Thoracic aorta (tissue), 2 donors: Measurements from ENCODE around the gene CSF3. TPM values are rescaled to one million over a fixed set of nuclear protein-coding genes. Genes with fewer than 3 reads are reported as not detected.

Experiments used
- ATAC-seq: fragments of 150-250 bp; one replicate; pipeline ENCODE4 v1.8.0; 2017; ENCODE audit warnings: low read depth; ENCODE audit not compliant: insufficient number of reproducible peaks, low FRiP score
- DNase-seq: peaks from one replicate; pipeline ENCODE4 v3.0.0-alpha.2; 2020; ENCODE audit warnings: low spot score
- H3K27ac ChIP-seq, 2 donors: fragments of 200-600 bp; sonication (generic); 1 replicate in 1 of 2; 2 replicates in 1 of 2; pipeline ENCODE4 v1.5.1; 2016; ENCODE audit warnings: mild to moderate bottlenecking in 2 of 2, moderate library complexity in 2 of 2
- H3K27me3 ChIP-seq: fragments of 200-600 bp; sonication (generic); replicated peaks from 2 replicates; pipeline ENCODE4 v1.6.0; 2016; ENCODE audit warnings: mild to moderate bottlenecking; ENCODE audit not compliant: insufficient read depth
- H3K36me3 ChIP-seq: fragments of 200-600 bp; sonication (generic); one replicate; pipeline ENCODE4 v1.5.1; 2016
- H3K4me1 ChIP-seq, 2 donors: fragments of 200-600 bp; sonication (generic); 1 replicate in 1 of 2; 2 replicates in 1 of 2; pipeline versions ENCODE4 v1.5.1 to v1.6.0; 2016; ENCODE audit warnings: low read depth in 2 of 2, mild to moderate bottlenecking in 1 of 2; ENCODE audit not compliant: control insufficient read depth in 1 of 2
- H3K4me3 ChIP-seq: fragments of 200-600 bp; sonication (generic); 2 replicates; pipeline ENCODE4 v1.5.1; 2016; ENCODE audit warnings: mild to moderate bottlenecking
- H3K9me3 ChIP-seq: fragments of 200-600 bp; sonication (generic); 2 replicates; pipeline ENCODE4 v1.5.1; 2016
- CTCF ChIP-seq: fragments of 200-600 bp; sonication (generic); IDR thresholded peaks from one replicate; pipeline ENCODE4 v1.5.1; 2019; ENCODE audit warnings: antibody characterized with exemption
- total RNA-seq, 2 donors: library from RNA; depleted of rRNA; stranded (reverse); fragments of >200 nt; gene quantifications; one replicate each; pipeline versions ENCODE4 v1.1.0 to v1.2.3, GENCODE V29; 2016

CSF3 gene
- total RNA-seq, 2 donors from 2014 or later, result 43.2 TPM; not detected in 1

DNA sequence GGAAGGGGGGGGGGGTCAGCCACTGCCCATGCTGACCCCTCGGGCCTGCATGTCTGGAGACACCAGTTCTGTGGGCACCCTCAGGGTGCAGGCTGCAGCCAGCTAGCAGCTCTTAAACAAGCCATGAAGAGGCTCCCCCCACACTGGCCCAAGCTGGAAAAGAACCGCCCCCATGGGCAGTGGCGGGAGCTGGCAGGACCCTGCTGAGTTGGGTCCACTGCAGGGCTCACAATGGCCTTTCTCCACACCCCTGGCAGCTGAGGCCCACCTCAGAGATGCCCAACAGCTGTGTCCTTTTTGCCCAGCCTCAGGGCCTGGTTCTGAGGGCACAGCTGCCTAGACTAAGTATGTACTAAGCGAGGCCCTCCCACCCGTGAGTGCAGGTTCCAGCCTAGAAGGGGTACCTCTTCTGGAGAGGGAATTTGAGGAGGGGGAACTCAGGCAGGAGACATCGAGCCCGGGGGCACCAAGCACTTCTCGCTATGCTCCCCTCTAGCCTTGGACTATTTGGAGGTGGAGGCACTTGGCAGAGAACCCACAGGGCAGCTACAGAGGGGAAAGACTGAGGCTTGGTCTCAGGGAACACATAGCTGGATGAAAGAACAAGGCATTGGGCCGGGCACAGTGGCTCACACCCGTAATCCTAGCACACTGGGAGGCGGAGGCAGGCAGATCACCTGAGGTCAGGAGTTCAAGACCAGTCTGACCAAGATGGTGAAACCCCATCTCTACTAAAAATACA, 50.7 kb downstream of the CSF3 start:
- no peaks in the 10 kb centered on the region for H3K36me3 ChIP-seq
- peak overlapping the region; percentile 100 for H3K4me3 ChIP-seq
- peak overlapping the region; percentile 63 to 95 for H3K27ac ChIP-seq
- no peak for ATAC-seq
- no peaks in the 10 kb centered on the region for H3K27me3 ChIP-seq
- H3K9me3 ChIP-seq, result no peaks in the 10 kb centered on the region
- no peak for DNase-seq
- no peak for TF ChIP-seq CTCF
- peaks cover 54 to 74% of the 10 kb centered on the region in 2 donors for H3K4me1 ChIP-seq

Other genes starting within 250 kb of the CSF3 start
- 1 to 10 TPM; 4.8 to 5.6 TPM for gene IKZF3, start 151.1 kb upstream of the CSF3 start, total RNA-seq
- not detected for gene ZPBP2, start 147.2 kb upstream of the CSF3 start, total RNA-seq
- 10 to 100 TPM in 1 of 2 donors, 1 to 10 TPM in 1; 8.3 to 16.0 TPM for gene GSDMB, start 96.8 kb upstream of the CSF3 start, total RNA-seq
- 10 to 100 TPM; 43.3 to 64.0 TPM for gene ORMDL3, start 87.8 kb upstream of the CSF3 start, total RNA-seq
- gene LRRC3C, start 87.7 kb upstream of the CSF3 start, total RNA-seq, result not detected
- 1 to 10 TPM in 1 of 2 donors, under 1 TPM in 1; 0.68 to 1.2 TPM for gene GSDMA, start 52.4 kb upstream of the CSF3 start, total RNA-seq
- gene PSMD3, start 34.6 kb upstream of the CSF3 start, total RNA-seq, result 10 to 100 TPM; 68.8 to 74.2 TPM
- 10 to 100 TPM; 72.0 to 82.9 TPM for gene MED24, start 39.0 kb downstream of the CSF3 start, total RNA-seq
- 10 to 100 TPM; 64.8 to 75.0 TPM for gene THRA, start 47.5 kb downstream of the CSF3 start, total RNA-seq
- 10 to 100 TPM; 10.3 to 29.1 TPM for gene NR1D1, start 85.1 kb downstream of the CSF3 start, total RNA-seq
- gene MSL1, start 106.5 kb downstream of the CSF3 start, total RNA-seq, result 100 to 1,000 TPM in 1 of 2 donors, 10 to 100 TPM in 1; 69.3 to 107 TPM
- gene CASC3, start 125.1 kb downstream of the CSF3 start, total RNA-seq, result 100 to 1,000 TPM in 1 of 2 donors, 10 to 100 TPM in 1; 81.8 to 108 TPM
- 10 to 100 TPM in 1 of 2 donors, 1 to 10 TPM in 1; 7.3 to 21.7 TPM for gene RAPGEFL1, start 162.0 kb downstream of the CSF3 start, total RNA-seq
- 10 to 100 TPM in 1 of 2 donors, 1 to 10 TPM in 1; 8.9 to 14.0 TPM for gene WIPF2, start 203.9 kb downstream of the CSF3 start, total RNA-seq